Subcutaneous abdominal adipose tissue (tissue), 5 donors: ENCODE data around the gene GFPT2.
A peak's percentile ranks its signal among the peaks of the same experiment; 100 is the strongest.

Experiments used
- H3K27ac ChIP-seq: one replicate; pipeline ENCODE4 v1.7.0; 2013; ENCODE audit warnings: low read depth, mild to moderate bottlenecking, inconsistent platforms, low read length, moderate library complexity
- H3K27me3 ChIP-seq, 5 donors: one replicate each; pipeline ENCODE4 v1.7.0; 2013; ENCODE audit warnings: low read length in 5 of 5, inconsistent platforms in 1 of 5; ENCODE audit not compliant: control insufficient read depth in 5 of 5, insufficient read depth in 4 of 5
- H3K36me3 ChIP-seq, 5 donors: one replicate each; pipeline ENCODE4 v1.7.0; 2013; ENCODE audit warnings: low read length in 5 of 5; ENCODE audit not compliant: control insufficient read depth in 5 of 5, insufficient read depth in 5 of 5
- H3K4me1 ChIP-seq, 5 donors: one replicate each; pipeline ENCODE4 v1.7.0; 2013; ENCODE audit warnings: low read length in 5 of 5, mild to moderate bottlenecking in 3 of 5, moderate library complexity in 1 of 5; ENCODE audit not compliant: control insufficient read depth in 5 of 5, insufficient read depth in 5 of 5
- H3K4me3 ChIP-seq, 5 donors: one replicate each; pipeline ENCODE4 v1.7.0; 2013; ENCODE audit warnings: low read length in 5 of 5, low read depth in 1 of 5
- H3K9ac ChIP-seq, 5 donors: one replicate each; pipeline ENCODE4 v1.7.0; 2013; ENCODE audit warnings: low read length in 5 of 5, mild to moderate bottlenecking in 4 of 5, moderate library complexity in 3 of 5
- H3K9me3 ChIP-seq, 5 donors: one replicate each; pipeline ENCODE4 v1.7.0; 2013; ENCODE audit warnings: low read length in 5 of 5; ENCODE audit not compliant: control insufficient read depth in 5 of 5
- donor health status: healthy.
- donor health status: healthy.
- donor health status: healthy.
- donor health status: healthy.
- donor health status: healthy.

GFPT2 gene

DNA sequence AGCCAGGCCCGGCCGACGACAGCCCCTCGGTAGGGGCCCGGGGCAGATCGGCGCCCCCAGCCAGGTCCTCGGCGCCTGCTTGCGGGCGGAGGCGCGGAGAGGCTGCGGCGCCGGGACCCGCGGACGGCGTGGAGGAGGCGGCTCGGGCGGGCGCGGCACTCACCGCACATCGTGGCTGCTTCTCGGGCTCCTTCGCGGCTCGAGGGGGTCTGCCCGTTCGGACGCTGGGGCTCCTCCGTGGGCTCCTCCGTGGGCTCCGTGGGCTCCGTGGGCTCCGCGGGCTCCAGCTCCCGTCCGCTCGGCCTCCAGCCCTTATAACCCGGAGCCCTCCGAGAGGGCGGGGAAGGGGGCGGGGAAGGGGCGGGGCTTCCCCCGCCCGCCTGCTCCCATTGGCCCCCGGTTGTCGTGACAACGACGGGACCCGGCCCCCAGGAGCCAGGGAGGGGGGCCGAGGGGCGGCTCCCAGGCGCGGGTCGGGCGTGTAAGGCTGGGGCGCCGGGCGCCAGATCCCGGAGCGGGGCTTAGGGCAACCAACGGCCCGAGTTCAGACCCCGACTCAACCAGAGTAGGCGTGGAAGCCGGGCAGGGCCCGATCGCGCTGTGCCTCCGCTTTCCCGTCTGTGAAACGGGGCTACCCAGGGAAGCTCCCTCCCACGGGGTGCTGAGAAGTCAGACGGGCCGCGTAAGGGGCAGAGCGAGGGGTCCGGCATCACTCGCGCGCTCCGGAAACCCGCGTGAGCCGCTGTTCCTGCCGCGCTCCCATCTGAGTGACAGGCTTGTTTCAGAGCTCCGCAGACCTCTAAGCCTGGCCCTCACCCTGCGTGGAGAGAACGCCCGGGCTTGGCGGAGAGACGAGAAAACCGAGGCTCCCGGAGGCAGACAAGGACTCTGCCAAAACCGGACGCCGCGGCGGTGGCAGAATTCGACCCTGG, at the start of gene GFPT2:
TSS of gene GFPT2 (minus strand) at position 289 of the 932 bp plus-strand sequence. CDS start at position 170, 119 bp downstream.
- Histone ChIP-seq H3K27ac (peak within 1 kb of the TSS; percentile 57), H3K9me3 (no peaks in the 10 kb centered on the region), H3K4me1 (peaks cover 0 to 36% (median 26%) of the 10 kb centered on the region in 5 donors), H3K9ac (peak within 1 kb of the TSS in 4 of 5 donors; percentile 58 to 75 (median 64)), H3K4me3 (peak within 1 kb of the TSS in 4 of 5 donors; percentile 74 to 86 (median 76)), H3K36me3 (no peaks in the 10 kb centered on the region), H3K27me3 (peaks cover 0 to 20% (median 16%) of the 10 kb centered on the region in 5 donors)

DNA sequence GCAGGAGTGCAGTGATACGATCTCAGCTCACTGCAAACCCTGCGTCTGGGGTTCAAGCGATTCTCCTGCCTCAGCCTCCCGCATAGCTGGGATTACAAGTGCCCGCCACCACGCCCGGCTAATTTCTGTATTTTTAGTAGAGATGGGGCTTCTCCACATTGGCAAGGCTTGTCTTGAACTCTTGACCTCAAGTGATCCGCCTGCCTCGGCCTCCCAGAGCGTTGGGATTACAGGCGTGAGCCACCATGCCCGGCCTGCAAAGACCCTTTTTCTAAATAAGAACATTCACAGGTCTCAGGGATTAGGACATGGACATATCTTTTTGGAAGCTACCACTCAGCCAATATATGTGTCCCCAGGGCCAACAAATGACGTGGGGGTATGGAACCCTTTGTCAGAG, 49.6 kb upstream of the GFPT2 start:
- H3K9ac ChIP-seq: no peak overlapping the region
- peaks cover 0 to 7% (median 4%) of the 10 kb centered on the region in 5 donors for H3K9me3 ChIP-seq
- no peak overlapping the region for H3K4me3 ChIP-seq
- no peak overlapping the region for H3K27ac ChIP-seq
- H3K4me1 ChIP-seq: peaks cover 0 to 3% (median 0%) of the 10 kb centered on the region in 5 donors
- H3K36me3 ChIP-seq: no peaks in the 10 kb centered on the region
- peaks cover 0 to 8% (median 7%) of the 10 kb centered on the region in 5 donors for H3K27me3 ChIP-seq

- Histone ChIP-seq H3K27me3 (peaks cover 0 to 8% (median 7%) of the 10 kb centered on the region in 5 donors), H3K36me3 (no peaks in the 10 kb centered on the region), H3K27ac (no peak overlapping the region), H3K9me3 (peaks cover 0 to 7% (median 4%) of the 10 kb centered on the region in 5 donors), H3K9ac (no peak overlapping the region), H3K4me3 (no peak overlapping the region), H3K4me1 (peaks cover 0 to 3% (median 0%) of the 10 kb centered on the region in 5 donors)
These were observed 48.2 kb upstream of the GFPT2 start for GRCh38 chr5:180401229-180401907.

- H3K36me3 ChIP-seq: no peaks in the 10 kb centered on the region
- peaks cover 0 to 11% (median 7%) of the 10 kb centered on the region in 5 donors for H3K27me3 ChIP-seq
- H3K4me1 ChIP-seq: peaks cover 0 to 5% (median 1%) of the 10 kb centered on the region in 5 donors
- peaks cover 0 to 7% (median 4%) of the 10 kb centered on the region in 5 donors for H3K9me3 ChIP-seq
- no peak overlapping the region for H3K9ac ChIP-seq
- H3K4me3 ChIP-seq: no peak overlapping the region
- H3K27ac ChIP-seq: no peak overlapping the region
These were observed 47.3 kb upstream of the GFPT2 start for GRCh38 chr5:180400416-180400815.

DNA sequence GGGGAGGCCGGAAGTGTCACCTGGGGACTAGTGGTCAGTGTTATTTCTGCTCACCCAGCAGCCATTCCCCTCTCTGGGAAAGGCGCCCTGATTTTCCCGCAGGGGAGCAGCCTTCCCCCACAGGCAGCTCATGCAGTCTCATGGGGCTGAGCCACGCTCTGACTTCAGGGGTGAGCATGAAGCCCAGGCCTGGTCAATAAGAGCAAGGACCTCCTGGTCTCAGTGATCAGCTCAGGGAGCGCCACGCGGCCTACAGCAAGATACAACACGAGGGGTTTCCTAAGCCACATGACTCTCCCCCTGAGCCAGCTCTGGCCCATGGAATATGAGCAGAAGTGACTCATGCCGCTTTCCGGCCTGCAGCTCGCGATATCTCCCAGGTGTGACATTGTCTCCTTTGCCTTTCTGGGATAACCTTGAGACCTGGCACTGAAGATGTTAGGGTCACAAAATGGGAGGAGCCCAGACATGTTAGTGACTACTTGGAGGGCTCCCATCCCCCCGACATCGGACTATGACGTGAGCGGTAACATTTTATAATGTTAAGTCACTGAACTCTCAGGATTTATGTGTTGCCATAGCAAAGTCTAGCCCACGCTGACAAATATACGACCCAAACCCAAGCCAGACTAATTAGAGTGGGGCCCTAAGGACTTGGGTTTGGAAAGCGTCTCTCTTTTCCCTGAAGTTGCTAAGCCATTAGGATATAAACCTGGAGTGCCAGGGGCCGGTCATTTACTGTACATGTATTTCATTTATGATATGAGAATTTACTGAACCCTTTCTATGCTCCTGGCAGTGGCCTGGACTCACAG, 46.5 kb upstream of the GFPT2 start:
- Histone ChIP-seq H3K36me3 (no peaks in the 10 kb centered on the region), H3K4me3 (no peak overlapping the region), H3K4me1 (peaks cover 0 to 10% (median 4%) of the 10 kb centered on the region in 5 donors), H3K27me3 (peaks cover 0 to 11% (median 7%) of the 10 kb centered on the region in 5 donors), H3K9ac (no peak overlapping the region), H3K9me3 (peaks cover 0 to 7% (median 4%) of the 10 kb centered on the region in 5 donors), H3K27ac (no peak overlapping the region)

DNA sequence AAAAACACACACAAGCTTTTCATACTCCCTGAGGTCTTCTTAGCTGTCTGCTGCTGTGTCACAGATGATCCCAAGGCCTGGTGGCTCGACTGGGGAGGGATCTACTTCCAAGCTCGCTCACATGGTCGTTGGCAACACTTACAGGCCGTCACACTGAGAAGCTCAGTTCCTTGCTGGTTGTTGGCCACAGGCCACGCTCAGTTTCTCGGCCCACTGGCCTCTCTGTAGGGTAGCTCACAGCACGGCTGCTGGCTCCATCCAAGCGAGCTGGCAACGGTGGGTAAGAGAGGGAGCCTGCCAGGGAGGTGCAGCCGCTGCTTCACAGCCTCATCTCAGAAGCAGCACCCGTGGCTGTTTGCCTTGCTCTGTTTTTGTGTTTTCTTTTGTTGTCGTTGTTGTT, 43.8 kb upstream of the GFPT2 start:
- Histone ChIP-seq H3K27ac (no peak overlapping the region), H3K9me3 (peaks cover 0 to 4% (median 3%) of the 10 kb centered on the region in 5 donors)

GRCh38 chr5:180395540-180396274, 42.6 kb upstream of the GFPT2 start:
- Histone ChIP-seq H3K27me3 (peaks cover 0 to 11% (median 7%) of the 10 kb centered on the region in 5 donors), H3K36me3 (no peaks in the 10 kb centered on the region), H3K9me3 (no peaks in the 10 kb centered on the region), H3K27ac (no peak overlapping the region), H3K4me3 (no peak overlapping the region), H3K4me1 (peaks cover 0 to 10% (median 4%) of the 10 kb centered on the region in 5 donors), H3K9ac (no peak overlapping the region)

More for the DNA sequence above, 43.8 kb upstream of the GFPT2 start:
- H3K27me3 ChIP-seq: peaks cover 0 to 11% (median 7%) of the 10 kb centered on the region in 5 donors
- H3K9ac ChIP-seq: no peak overlapping the region
- H3K4me3 ChIP-seq: no peak overlapping the region
- peaks cover 0 to 10% (median 4%) of the 10 kb centered on the region in 5 donors for H3K4me1 ChIP-seq
- no peaks in the 10 kb centered on the region for H3K36me3 ChIP-seq

DNA sequence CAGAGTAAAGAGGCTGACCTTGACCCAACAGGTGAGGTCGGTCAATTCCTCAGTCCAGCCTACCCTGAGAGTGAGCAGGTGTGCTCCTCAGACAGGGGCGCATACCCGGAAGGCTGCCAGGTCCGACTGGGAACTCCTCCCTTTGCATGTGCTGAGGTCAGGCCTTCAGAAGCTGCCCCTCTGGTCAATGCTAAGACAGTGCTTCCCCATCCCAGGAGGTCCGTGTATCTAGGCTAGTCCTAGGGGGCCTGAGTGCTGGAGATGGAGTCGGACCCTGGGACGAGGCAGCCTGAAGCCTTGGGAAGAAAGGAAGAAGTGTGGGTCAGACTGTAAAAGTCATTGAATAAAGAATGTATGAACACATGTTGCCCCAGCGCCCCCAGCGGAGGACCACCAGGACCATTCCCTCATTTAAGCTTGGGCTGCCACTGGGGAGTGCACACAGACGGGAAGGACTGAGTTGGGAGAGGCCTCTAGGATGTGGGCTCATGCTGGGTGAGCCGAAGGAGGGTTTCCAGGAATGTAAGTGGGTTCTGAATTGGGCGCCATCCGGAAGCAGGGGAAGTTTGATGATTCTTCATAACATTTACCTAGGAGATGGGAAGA, 41.0 kb upstream of the GFPT2 start:
- H3K36me3 ChIP-seq: no peaks in the 10 kb centered on the region
- no peak overlapping the region for H3K27ac ChIP-seq
- no peaks in the 10 kb centered on the region for H3K9me3 ChIP-seq
- H3K4me1 ChIP-seq: peaks cover 3 to 7% (median 5%) of the 10 kb centered on the region in 5 donors
- H3K9ac ChIP-seq: no peak overlapping the region
- peaks cover 0 to 9% (median 6%) of the 10 kb centered on the region in 5 donors for H3K27me3 ChIP-seq
- H3K4me3 ChIP-seq: no peak overlapping the region
